Muscle of arm (tissue), 12 donors: ENCODE results near the gene PTGER3. TPM values are rescaled to one million over a fixed set of nuclear protein-coding genes. Genes with fewer than 3 reads are reported as not detected.

ENCODE experiments used
- DNase-seq: peaks from one replicate; pipeline ENCODE4 v3.0.0-alpha.2; 2013
- polyA plus RNA-seq, 12 donors: library from polyadenylated mRNA; unstranded; fragments of 120-200 nt; gene quantifications; one replicate each; pipeline ENCODE4 v1.2.1, GENCODE V29; 2013; ENCODE audit not compliant: insufficient read length in 12 of 12

Gene PTGER3
- polyA plus RNA-seq, 12 donors, result 0.51 to 5.3 (median 0.93) TPM; not detected in 2

GRCh38 chr1:71053758-71054157 lies 6.1 kb upstream of the PTGER3 start:
- DNase-seq, result no peak

GRCh38 chr1:71053146-71053545 lies 5.5 kb upstream of the PTGER3 start:
- no peak for DNase-seq

GRCh38 chr1:71049951-71050598 lies 2.5 kb upstream of the PTGER3 start:
- peak; percentile 77 for DNase-seq

GRCh38 chr1:71046891-71047634 lies 553 bp downstream of the PTGER3 start:
- no peak for DNase-seq

GRCh38 chr1:71045463-71046028 lies 2.1 kb downstream of the PTGER3 start:
- no peak for DNase-seq

- no peak for DNase-seq
Measured at GRCh38 chr1:71044833-71045232, 2.8 kb downstream of the PTGER3 start.

GRCh38 chr1:71043065-71043464 lies 4.6 kb downstream of the PTGER3 start:
- DNase-seq, result no peak

- no peak for DNase-seq
Measured at GRCh38 chr1:71041806-71042205, 5.8 kb downstream of the PTGER3 start.

- DNase-seq, result no peak
Measured at GRCh38 chr1:71039661-71040262, 7.9 kb downstream of the PTGER3 start.

GRCh38 chr1:71038942-71039341 lies 8.7 kb downstream of the PTGER3 start:
- DNase-seq, result no peak

GRCh38 chr1:71037829-71038620 lies 9.6 kb downstream of the PTGER3 start:
- no peak for DNase-seq

GRCh38 chr1:71037066-71037465 lies 10.6 kb downstream of the PTGER3 start:
- no peak for DNase-seq

- DNase-seq, result no peak
Measured at GRCh38 chr1:71033136-71033535, 14.5 kb downstream of the PTGER3 start.

GRCh38 chr1:71031426-71031825 lies 16.2 kb downstream of the PTGER3 start:
- no peak for DNase-seq

GRCh38 chr1:71030026-71030425 lies 17.6 kb downstream of the PTGER3 start:
- no peak for DNase-seq

GRCh38 chr1:71028981-71029380 lies 18.6 kb downstream of the PTGER3 start:
- no peak for DNase-seq

GRCh38 chr1:71027991-71028390 lies 19.6 kb downstream of the PTGER3 start:
- no peak for DNase-seq

- no peak for DNase-seq
Measured at GRCh38 chr1:71026093-71026492, 21.5 kb downstream of the PTGER3 start.

- DNase-seq, result no peak
Measured at GRCh38 chr1:71023515-71023914, 24.1 kb downstream of the PTGER3 start.

GRCh38 chr1:71019233-71019969 lies 28.2 kb downstream of the PTGER3 start:
- DNase-seq, result no peak

- no peak for DNase-seq
Measured at GRCh38 chr1:71018791-71019190, 28.8 kb downstream of the PTGER3 start.
